ENCODE results near the gene COL5A1. TPM values are rescaled to one million over a fixed set of nuclear protein-coding genes. Genes with fewer than 3 reads are reported as not detected.
A peak's percentile ranks its signal among the peaks of the same experiment; 100 is the strongest.
"Not testable (repeated sequence)": the region's sequence is repeated elsewhere in the genome, so short reads cannot be mapped to it uniquely, and the experiment has no call there.

COL5A1 gene
- total RNA-seq, 1 experiment from 2014 or later = 10.6 TPM

- BruUV-seq (replicated peaks) = no TSS peak
- H3K27ac ChIP-seq (ENCODE audit: low read length) = no peak overlapping the region
- H3K9ac ChIP-seq (ENCODE audit: low read length) = no peak overlapping the region; the same call in 1 of the 2 replicates
Measured at GRCh38 chr9:134641990-134642384, 384 bp downstream of the COL5A1 start.

GRCh38 chr9:134642385-134643181 lies 980 bp downstream of the COL5A1 start:
- DNase-seq (peak; percentile 18), ATAC-seq (no peak)
- Histone ChIP-seq H3K4me1 (ENCODE audit: insufficient read depth, low read length) (peaks cover 18% of the 10 kb centered on the region), H3K36me3 (ENCODE audit: low read depth, low read length) (no peaks in the 10 kb centered on the region), H3K4me2 (ENCODE audit: low read length) (peak overlapping the region; percentile 81), H3K27me3 (ENCODE audit: low read length) (no peaks in the 10 kb centered on the region), H3K4me3 (ENCODE audit: low read length) (peak overlapping the region; percentile 69), H3F3A (ENCODE audit: low read length, unreplicated experiment) (no peaks in the 10 kb centered on the region), H3K9me2 (replicated peaks; ENCODE audit: low read length) (no peaks in the 10 kb centered on the region), H4K20me1 (ENCODE audit: low read length) (no peaks in the 10 kb centered on the region), H3K9me3 (ENCODE audit: low read length) (no peaks in the 10 kb centered on the region), H3K27ac (ENCODE audit: low read length) (no peak overlapping the region), H2AFZ (ENCODE audit: low read length) (no peak overlapping the region), H3K9ac (ENCODE audit: low read length) (no peak overlapping the region), H3K79me2 (ENCODE audit: low read length) (peaks cover 18% of the 10 kb centered on the region)
- BruUV-seq (replicated peaks) = TSS peak; percentile 39
- intact Hi-C loops (cut with micrococcal nuclease) = loop anchor here (5.0 kb wide), 1 partner anchor 195 kb away; no protein-coding TSS in a partner anchor
- no peak for TF ChIP-seq EZH2 (IDR thresholded peaks at IDR 0.05; ENCODE audit: low read length, unreplicated experiment)
- TF ChIP-seq, protein P1, sequence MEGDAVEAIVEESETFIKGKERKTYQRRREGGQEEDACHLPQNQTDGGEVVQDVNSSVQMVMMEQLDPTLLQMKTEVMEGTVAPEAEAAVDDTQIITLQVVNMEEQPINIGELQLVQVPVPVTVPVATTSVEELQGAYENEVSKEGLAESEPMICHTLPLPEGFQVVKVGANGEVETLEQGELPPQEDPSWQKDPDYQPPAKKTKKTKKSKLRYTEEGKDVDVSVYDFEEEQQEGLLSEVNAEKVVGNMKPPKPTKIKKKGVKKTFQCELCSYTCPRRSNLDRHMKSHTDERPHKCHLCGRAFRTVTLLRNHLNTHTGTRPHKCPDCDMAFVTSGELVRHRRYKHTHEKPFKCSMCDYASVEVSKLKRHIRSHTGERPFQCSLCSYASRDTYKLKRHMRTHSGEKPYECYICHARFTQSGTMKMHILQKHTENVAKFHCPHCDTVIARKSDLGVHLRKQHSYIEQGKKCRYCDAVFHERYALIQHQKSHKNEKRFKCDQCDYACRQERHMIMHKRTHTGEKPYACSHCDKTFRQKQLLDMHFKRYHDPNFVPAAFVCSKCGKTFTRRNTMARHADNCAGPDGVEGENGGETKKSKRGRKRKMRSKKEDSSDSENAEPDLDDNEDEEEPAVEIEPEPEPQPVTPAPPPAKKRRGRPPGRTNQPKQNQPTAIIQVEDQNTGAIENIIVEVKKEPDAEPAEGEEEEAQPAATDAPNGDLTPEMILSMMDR (conservative IDR thresholded peaks at IDR 0.05; ENCODE audit: low read depth, low read length) = no peak
- TF ChIP-seq EZH2phosphoT487 (IDR thresholded peaks at IDR 0.05; ENCODE audit: borderline replicate concordance, low read length) = no peak
- POLR2A ChIA-PET (ENCODE audit: unreplicated experiment) = no interaction called here
- CTCF ChIA-PET = no interaction called here

More at GRCh38 chr9:134641990-134642384, 384 bp downstream of the COL5A1 start:
- Histone ChIP-seq H3K4me1 (ENCODE audit: insufficient read depth, low read length) (peaks cover 18% of the 10 kb centered on the region), H3K9me3 (ENCODE audit: low read length) (no peaks in the 10 kb centered on the region), H3K4me2 (ENCODE audit: low read length) (peak overlapping the region; percentile 81), H4K20me1 (ENCODE audit: low read length) (no peaks in the 10 kb centered on the region), H3K79me2 (ENCODE audit: low read length) (peaks cover 17% of the 10 kb centered on the region), H3K36me3 (ENCODE audit: low read depth, low read length) (no peaks in the 10 kb centered on the region), H3F3A (ENCODE audit: low read length, unreplicated experiment) (no peaks in the 10 kb centered on the region), H2AFZ (ENCODE audit: low read length) (peak overlapping the region; percentile 53; the same call in 1 of the 2 replicates), H3K4me3 (ENCODE audit: low read length) (peak overlapping the region; percentile 69), H3K9me2 (replicated peaks; ENCODE audit: low read length) (no peaks in the 10 kb centered on the region), H3K27me3 (ENCODE audit: low read length) (no peaks in the 10 kb centered on the region)
- ATAC-seq (no peak), DNase-seq (no peak)
- TF ChIP-seq EZH2 (IDR thresholded peaks at IDR 0.05; ENCODE audit: low read length, unreplicated experiment) (no peak), EZH2phosphoT487 (IDR thresholded peaks at IDR 0.05; ENCODE audit: borderline replicate concordance, low read length) (no peak)
- TF ChIP-seq, protein P1 (conservative IDR thresholded peaks at IDR 0.05; ENCODE audit: low read depth, low read length) = no peak
- intact Hi-C loops (cut with micrococcal nuclease) = loop anchor here (5.0 kb wide), 1 partner anchor 195 kb away; no protein-coding TSS in a partner anchor
- ChIA-PET POLR2A (ENCODE audit: unreplicated experiment) (no interaction called here), CTCF (no interaction called here)

DNA sequence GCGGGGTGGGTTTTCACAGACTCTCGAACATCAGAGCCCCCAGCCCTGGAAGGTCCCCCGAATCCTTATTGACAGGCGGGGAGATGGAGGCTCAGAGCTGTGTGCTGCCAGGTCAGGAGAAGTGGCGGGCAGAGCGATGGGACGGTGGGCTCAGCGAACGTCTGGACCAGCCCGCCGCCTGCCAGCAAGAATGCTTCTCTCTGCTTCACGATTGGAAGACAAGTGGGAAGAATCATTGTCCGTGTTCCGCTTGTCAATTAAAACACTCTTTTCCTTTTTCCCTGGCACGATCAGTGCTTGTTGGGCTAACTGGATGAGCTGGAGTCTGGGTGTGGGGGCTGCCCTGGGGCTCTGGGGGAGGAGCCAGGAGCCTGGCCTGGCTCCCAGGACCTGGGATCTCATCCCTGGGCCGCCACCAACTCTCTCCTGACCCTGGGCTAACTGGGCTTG lies 1.6 kb downstream of the COL5A1 start:
- H3K36me3 ChIP-seq (ENCODE audit: low read depth, low read length) = no peaks in the 10 kb centered on the region
- H3K27ac ChIP-seq (ENCODE audit: low read length) = no peak overlapping the region
- H3K4me3 ChIP-seq (ENCODE audit: low read length) = peak overlapping the region; percentile 69
- no peaks in the 10 kb centered on the region for H3F3A ChIP-seq (ENCODE audit: low read length, unreplicated experiment)
- DNase-seq = peak; percentile 13
- peak overlapping the region; percentile 81 for H3K4me2 ChIP-seq (ENCODE audit: low read length)
- ChIA-PET POLR2A (ENCODE audit: unreplicated experiment) (no interaction called here), CTCF (no interaction called here)
- peaks cover 18% of the 10 kb centered on the region for H3K4me1 ChIP-seq (ENCODE audit: insufficient read depth, low read length)
- no peaks in the 10 kb centered on the region for H3K27me3 ChIP-seq (ENCODE audit: low read length)
- no peak overlapping the region for H3K9ac ChIP-seq (ENCODE audit: low read length)
- no peak for ATAC-seq
- no peaks in the 10 kb centered on the region for H3K9me3 ChIP-seq (ENCODE audit: low read length)
- TF ChIP-seq EZH2 (IDR thresholded peaks at IDR 0.05; ENCODE audit: low read length, unreplicated experiment) (no peak), EZH2phosphoT487 (IDR thresholded peaks at IDR 0.05; ENCODE audit: borderline replicate concordance, low read length) (no peak)
- TF ChIP-seq, protein P1 (conservative IDR thresholded peaks at IDR 0.05; ENCODE audit: low read depth, low read length) = no peak
- H3K79me2 ChIP-seq (ENCODE audit: low read length) = peaks cover 18% of the 10 kb centered on the region
- no TSS peak for BruUV-seq (replicated peaks)
- no peaks in the 10 kb centered on the region for H3K9me2 ChIP-seq (replicated peaks; ENCODE audit: low read length)
- no peak overlapping the region for H2AFZ ChIP-seq (ENCODE audit: low read length)
- intact Hi-C loops (cut with micrococcal nuclease) = loop anchor here (5.0 kb wide), 1 partner anchor 196 kb away; no protein-coding TSS in a partner anchor
- no peaks in the 10 kb centered on the region for H4K20me1 ChIP-seq (ENCODE audit: low read length)

GRCh38 chr9:134644401-134644724 lies 2.8 kb downstream of the COL5A1 start:
- H3K27me3 ChIP-seq (ENCODE audit: low read length); CTCF ChIA-PET; H3K9me3 ChIP-seq (ENCODE audit: low read length); H3K9ac ChIP-seq (ENCODE audit: low read length); DNase-seq; H3K36me3 ChIP-seq (ENCODE audit: low read depth, low read length); H3K27ac ChIP-seq (ENCODE audit: low read length); BruUV-seq (replicated peaks); H3F3A ChIP-seq (ENCODE audit: low read length, unreplicated experiment); H4K20me1 ChIP-seq (ENCODE audit: low read length); ATAC-seq; POLR2A ChIA-PET (ENCODE audit: unreplicated experiment); H3K9me2 ChIP-seq (replicated peaks; ENCODE audit: low read length); H2AFZ ChIP-seq (ENCODE audit: low read length): not testable (repeated sequence)
- H3K4me3 ChIP-seq (ENCODE audit: low read length) = peak overlapping the region; percentile 60; the same call in 1 of the 2 replicates
- H3K79me2 ChIP-seq (ENCODE audit: low read length) = peaks cover 18% of the 10 kb centered on the region
- peaks cover 28% of the 10 kb centered on the region for H3K4me1 ChIP-seq (ENCODE audit: insufficient read depth, low read length)
- peak overlapping the region; percentile 84 for H3K4me2 ChIP-seq (ENCODE audit: low read length)
- intact Hi-C loops (cut with micrococcal nuclease) = loop anchor here (5.0 kb wide), 1 partner anchor 197 kb away; no protein-coding TSS in a partner anchor
